ENCODE data around the gene ZNF581. TPM values are rescaled to one million over a fixed set of nuclear protein-coding genes. Genes with fewer than 3 reads are reported as not detected.

ZNF581 gene
- total and polyA plus RNA-seq, 2 experiments from 2014 or later: 22.3 to 42.0 TPM

DNA sequence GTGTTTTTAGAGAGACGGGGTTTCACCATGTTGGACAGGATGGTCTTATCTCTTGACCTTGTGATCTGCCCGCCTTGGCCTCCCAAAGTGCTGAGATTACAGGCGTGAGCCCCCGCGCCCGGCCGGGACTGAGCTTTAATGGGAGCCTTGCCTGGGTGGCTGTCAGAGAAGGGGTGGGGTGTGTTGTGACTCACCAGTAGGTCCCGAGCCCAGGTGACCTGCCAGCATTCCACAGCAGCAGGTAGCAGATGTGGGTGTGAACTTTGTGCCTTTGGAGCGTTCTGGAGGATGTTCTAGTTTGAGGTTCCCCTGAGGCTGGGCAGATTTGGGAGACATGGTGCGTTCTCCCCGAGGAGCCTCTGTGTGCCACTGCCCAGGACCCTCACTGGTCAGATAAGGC lies 24.5 kb downstream of the ZNF581 start:
- Histone ChIP-seq H3K27me3 (no peaks in the 10 kb centered on the region), H3K9me3 (ENCODE audit: low read depth) (no peaks in the 10 kb centered on the region), H3K27ac (peak overlapping the region; percentile 9), H3K36me3 (peaks cover 47% of the 10 kb centered on the region), H3K4me1 (ENCODE audit: low read depth) (no peaks in the 10 kb centered on the region), H3K4me3 (no peak overlapping the region)
- TF ChIP-seq, protein P1, sequence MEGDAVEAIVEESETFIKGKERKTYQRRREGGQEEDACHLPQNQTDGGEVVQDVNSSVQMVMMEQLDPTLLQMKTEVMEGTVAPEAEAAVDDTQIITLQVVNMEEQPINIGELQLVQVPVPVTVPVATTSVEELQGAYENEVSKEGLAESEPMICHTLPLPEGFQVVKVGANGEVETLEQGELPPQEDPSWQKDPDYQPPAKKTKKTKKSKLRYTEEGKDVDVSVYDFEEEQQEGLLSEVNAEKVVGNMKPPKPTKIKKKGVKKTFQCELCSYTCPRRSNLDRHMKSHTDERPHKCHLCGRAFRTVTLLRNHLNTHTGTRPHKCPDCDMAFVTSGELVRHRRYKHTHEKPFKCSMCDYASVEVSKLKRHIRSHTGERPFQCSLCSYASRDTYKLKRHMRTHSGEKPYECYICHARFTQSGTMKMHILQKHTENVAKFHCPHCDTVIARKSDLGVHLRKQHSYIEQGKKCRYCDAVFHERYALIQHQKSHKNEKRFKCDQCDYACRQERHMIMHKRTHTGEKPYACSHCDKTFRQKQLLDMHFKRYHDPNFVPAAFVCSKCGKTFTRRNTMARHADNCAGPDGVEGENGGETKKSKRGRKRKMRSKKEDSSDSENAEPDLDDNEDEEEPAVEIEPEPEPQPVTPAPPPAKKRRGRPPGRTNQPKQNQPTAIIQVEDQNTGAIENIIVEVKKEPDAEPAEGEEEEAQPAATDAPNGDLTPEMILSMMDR (IDR thresholded peaks at IDR 0.05; ENCODE audit: low read depth, low read length): no peak
- DNase-seq (ENCODE audit: low read depth in 1 of 2, low spot score in 1 of 2): no peak

DNA sequence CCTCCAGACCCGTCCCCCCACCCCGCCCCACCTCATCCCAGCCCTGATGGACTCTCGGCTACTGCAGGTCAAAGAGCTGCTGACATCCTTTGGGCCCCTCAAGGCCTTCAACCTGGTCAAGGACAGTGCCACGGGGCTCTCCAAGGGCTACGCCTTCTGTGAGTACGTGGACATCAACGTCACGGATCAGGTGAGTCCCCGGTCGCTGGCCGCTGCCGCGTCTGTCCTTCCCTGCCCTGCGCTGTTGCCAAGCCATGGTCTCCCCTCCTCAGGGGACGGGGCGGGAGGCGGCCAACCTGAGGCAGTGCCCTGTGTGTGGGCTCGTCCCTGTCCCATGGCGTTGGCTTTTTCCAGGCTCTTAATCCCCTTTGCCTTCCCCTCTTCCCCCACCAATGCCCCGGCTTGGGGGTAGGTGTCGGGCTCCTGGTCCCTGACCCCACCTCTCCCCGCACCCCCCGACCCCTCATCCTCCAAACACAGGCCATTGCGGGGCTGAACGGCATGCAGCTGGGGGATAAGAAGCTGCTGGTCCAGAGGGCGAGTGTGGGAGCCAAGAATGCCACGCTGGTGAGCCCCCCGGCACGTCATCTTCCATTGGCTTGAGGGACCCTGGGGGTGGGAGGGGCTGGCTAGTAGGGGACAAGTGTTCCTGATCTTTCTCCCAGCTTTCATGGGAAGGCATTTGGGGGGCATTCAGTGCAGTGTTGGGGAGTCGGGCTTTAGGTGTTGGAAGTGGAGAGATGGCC lies 25.3 kb downstream of the ZNF581 start:
- Histone ChIP-seq H3K4me1 (ENCODE audit: low read depth) (no peaks in the 10 kb centered on the region), H3K36me3 (peaks cover 42% of the 10 kb centered on the region), H3K4me3 (no peak overlapping the region), H3K27ac (no peak overlapping the region), H3K27me3 (no peaks in the 10 kb centered on the region), H3K9me3 (ENCODE audit: low read depth) (no peaks in the 10 kb centered on the region)
- TF ChIP-seq, protein P1 (IDR thresholded peaks at IDR 0.05; ENCODE audit: low read depth, low read length): no peak
- DNase-seq (ENCODE audit: low read depth in 1 of 2, low spot score in 1 of 2): no peak

GRCh38 chr19:55669418-55670279 lies 26.2 kb downstream of the ZNF581 start:
- DNase-seq (ENCODE audit: low read depth in 1 of 2, low spot score in 1 of 2): no peak
- H3K9me3 ChIP-seq (ENCODE audit: low read depth): no peaks in the 10 kb centered on the region
- H3K27me3 ChIP-seq: no peaks in the 10 kb centered on the region
- peaks cover 3% of the 10 kb centered on the region for H3K4me1 ChIP-seq (ENCODE audit: low read depth)
- H3K36me3 ChIP-seq: peaks cover 37% of the 10 kb centered on the region
- H3K27ac ChIP-seq: no peak overlapping the region
- TF ChIP-seq, protein P1 (IDR thresholded peaks at IDR 0.05; ENCODE audit: low read depth, low read length): no peak
- H3K4me3 ChIP-seq: no peak overlapping the region

GRCh38 chr19:55670280-55671053 lies 27.0 kb downstream of the ZNF581 start:
- Histone ChIP-seq H3K27me3 (no peaks in the 10 kb centered on the region), H3K36me3 (peaks cover 37% of the 10 kb centered on the region), H3K4me3 (no peak overlapping the region), H3K27ac (peak overlapping the region; percentile 46), H3K9me3 (ENCODE audit: low read depth) (no peaks in the 10 kb centered on the region), H3K4me1 (ENCODE audit: low read depth) (peaks cover 3% of the 10 kb centered on the region)
- TF ChIP-seq, protein P1 (IDR thresholded peaks at IDR 0.05; ENCODE audit: low read depth, low read length): no peak
- DNase-seq (ENCODE audit: low read depth in 1 of 2, low spot score in 1 of 2): peak in 1 of 2 donors; percentile 20

GRCh38 chr19:55671054-55671378 lies 27.6 kb downstream of the ZNF581 start:
- Histone ChIP-seq H3K27ac (peak overlapping the region; percentile 46), H3K36me3 (peaks cover 34% of the 10 kb centered on the region)

More at GRCh38 chr19:55671054-55671378, 27.6 kb downstream of the ZNF581 start:
- TF ChIP-seq, protein P1 (IDR thresholded peaks at IDR 0.05; ENCODE audit: low read depth, low read length): no peak
- H3K4me3 ChIP-seq: no peak overlapping the region
- no peaks in the 10 kb centered on the region for H3K9me3 ChIP-seq (ENCODE audit: low read depth)
- H3K4me1 ChIP-seq (ENCODE audit: low read depth): peaks cover 6% of the 10 kb centered on the region
- no peaks in the 10 kb centered on the region for H3K27me3 ChIP-seq
- no peak for DNase-seq (ENCODE audit: low read depth in 1 of 2, low spot score in 1 of 2)
